ENCODE results near the gene COCH. TPM values are rescaled to one million over a fixed set of nuclear protein-coding genes. Genes with fewer than 3 reads are reported as not detected.

Gene COCH
- total RNA-seq (2021): 1.4 and 1.5 TPM in 2 replicates
- percentile 20 among the genes with signal in this experiment for Bru-seq, nascent RNA
- BruChase-seq, experiment 1, labeled RNA remaining after a 2-hour chase: percentile 14 among the genes with signal in this experiment
- percentile 18 among the genes with signal in this experiment for BruChase-seq, experiment 2, labeled RNA remaining after a 6-hour chase
- long read RNA-seq, partial matches to known transcripts: 0 of 15 reads
- long read RNA-seq, other reads (novel, unspliced or antisense): 11 of 15 reads

- Histone ChIP-seq H3F3A (ENCODE audit: insufficient read depth, low read depth) (no peaks in the 10 kb centered on the region), H3K27me3 (ENCODE audit: insufficient read depth, low read depth) (no peaks in the 10 kb centered on the region), H4K20me1 (ENCODE audit: insufficient read depth) (no peaks in the 10 kb centered on the region), H3K27ac (no peak within 1 kb of the TSS), H3K4me1 (replicated peaks; ENCODE audit: insufficient read depth) (no peaks in the 10 kb centered on the region), H3K79me2 (ENCODE audit: low read depth) (no peaks in the 10 kb centered on the region), H3K36me3 (ENCODE audit: low read depth) (no peaks in the 10 kb centered on the region), H3K4me3 (no peak within 1 kb of the TSS), H3K9me2 (ENCODE audit: insufficient read depth) (no peaks in the 10 kb centered on the region), H3K9me3 (ENCODE audit: insufficient read depth, low read depth) (no peaks in the 10 kb centered on the region), H3K4me2 (no peak within 1 kb of the TSS), H2AFZ (no peak within 1 kb of the TSS)
- ChIA-PET POLR2A (ENCODE audit: unreplicated experiment) (no interaction called here), CTCF (no interaction called here)
- BruUV-seq (replicated peaks): no TSS peak
- TF ChIP-seq, protein P1, sequence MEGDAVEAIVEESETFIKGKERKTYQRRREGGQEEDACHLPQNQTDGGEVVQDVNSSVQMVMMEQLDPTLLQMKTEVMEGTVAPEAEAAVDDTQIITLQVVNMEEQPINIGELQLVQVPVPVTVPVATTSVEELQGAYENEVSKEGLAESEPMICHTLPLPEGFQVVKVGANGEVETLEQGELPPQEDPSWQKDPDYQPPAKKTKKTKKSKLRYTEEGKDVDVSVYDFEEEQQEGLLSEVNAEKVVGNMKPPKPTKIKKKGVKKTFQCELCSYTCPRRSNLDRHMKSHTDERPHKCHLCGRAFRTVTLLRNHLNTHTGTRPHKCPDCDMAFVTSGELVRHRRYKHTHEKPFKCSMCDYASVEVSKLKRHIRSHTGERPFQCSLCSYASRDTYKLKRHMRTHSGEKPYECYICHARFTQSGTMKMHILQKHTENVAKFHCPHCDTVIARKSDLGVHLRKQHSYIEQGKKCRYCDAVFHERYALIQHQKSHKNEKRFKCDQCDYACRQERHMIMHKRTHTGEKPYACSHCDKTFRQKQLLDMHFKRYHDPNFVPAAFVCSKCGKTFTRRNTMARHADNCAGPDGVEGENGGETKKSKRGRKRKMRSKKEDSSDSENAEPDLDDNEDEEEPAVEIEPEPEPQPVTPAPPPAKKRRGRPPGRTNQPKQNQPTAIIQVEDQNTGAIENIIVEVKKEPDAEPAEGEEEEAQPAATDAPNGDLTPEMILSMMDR (conservative IDR thresholded peaks at IDR 0.05): no peak
- no peak for TF ChIP-seq EZH2 (IDR thresholded peaks at IDR 0.05; ENCODE audit: low read depth)
- DNase-seq: peak in 1 of 2 experiments; percentile 26
- intact Hi-C loops (cut with micrococcal nuclease; ENCODE audit: unreplicated experiment): no loop called here
These were observed at the start of gene COCH for GRCh38 chr14:30874120-30874998. Gene COCH (plus strand): TSS chr14:30874559. CDS start chr14:30874939, 380 bp downstream.

DNA sequence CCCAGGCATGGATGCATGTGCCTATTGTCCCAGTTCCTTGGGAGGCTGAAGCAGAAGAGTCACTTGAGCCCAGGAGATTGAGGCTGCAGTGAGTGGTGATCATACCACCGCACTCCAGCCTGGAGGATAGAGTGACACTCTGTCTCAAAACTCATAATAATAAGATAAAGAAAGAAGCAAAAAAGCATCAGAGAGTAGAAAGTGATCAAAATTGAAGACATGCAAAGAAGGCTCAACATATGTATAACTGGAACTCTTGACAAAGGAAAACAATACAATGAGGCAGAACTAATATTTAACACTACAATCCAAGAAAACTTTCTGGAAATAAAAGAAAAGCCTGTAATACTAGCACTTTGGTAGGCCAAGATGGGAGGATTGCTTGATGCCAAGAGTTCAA, 48.3 kb upstream of the COCH start:
- Histone ChIP-seq H3K9me3 (ENCODE audit: insufficient read depth, low read depth) (no peaks in the 10 kb centered on the region), H3K9me2 (ENCODE audit: insufficient read depth) (no peaks in the 10 kb centered on the region), H3K27ac (no peak overlapping the region), H3K27me3 (ENCODE audit: insufficient read depth, low read depth) (no peaks in the 10 kb centered on the region), H3K4me2 (no peak overlapping the region), H3F3A (ENCODE audit: insufficient read depth, low read depth) (no peaks in the 10 kb centered on the region), H2AFZ (no peak overlapping the region), H3K79me2 (ENCODE audit: low read depth) (no peaks in the 10 kb centered on the region), H4K20me1 (ENCODE audit: insufficient read depth) (no peaks in the 10 kb centered on the region), H3K36me3 (ENCODE audit: low read depth) (no peaks in the 10 kb centered on the region), H3K4me1 (replicated peaks; ENCODE audit: insufficient read depth) (no peaks in the 10 kb centered on the region), H3K4me3 (no peak overlapping the region)
- TF ChIP-seq, protein P1 (conservative IDR thresholded peaks at IDR 0.05): no peak
- no peak for TF ChIP-seq EZH2 (IDR thresholded peaks at IDR 0.05; ENCODE audit: low read depth)
- intact Hi-C loops (cut with micrococcal nuclease; ENCODE audit: unreplicated experiment): no loop called here
- ChIA-PET CTCF (no interaction called here), POLR2A (ENCODE audit: unreplicated experiment) (no interaction called here)
- no peak for DNase-seq
- BruUV-seq (replicated peaks): no TSS peak

DNA sequence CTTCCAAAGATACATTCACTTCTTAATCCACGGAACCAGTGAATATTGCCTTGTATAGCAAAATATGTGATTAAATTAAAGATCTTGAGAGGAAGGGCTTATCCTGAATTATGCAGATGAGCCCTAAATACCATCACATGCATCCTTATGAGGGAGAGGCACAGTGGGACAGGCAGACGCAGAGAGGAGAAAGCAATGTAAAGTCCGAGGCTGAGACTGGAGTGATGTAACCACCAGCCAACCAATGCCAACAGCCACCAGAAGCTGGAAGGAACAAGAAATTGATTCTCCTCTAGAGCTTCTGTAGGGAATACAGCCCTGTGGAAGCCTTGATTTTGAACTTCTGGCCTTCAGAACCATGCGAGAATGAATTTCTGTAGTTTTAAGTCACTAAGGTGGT, 44.5 kb upstream of the COCH start:
- intact Hi-C loops (cut with micrococcal nuclease; ENCODE audit: unreplicated experiment): no loop called here
- TF ChIP-seq, protein P1 (conservative IDR thresholded peaks at IDR 0.05): no peak
- no peak for TF ChIP-seq EZH2 (IDR thresholded peaks at IDR 0.05; ENCODE audit: low read depth)
- no peak for DNase-seq
- Histone ChIP-seq H3K27ac (no peak overlapping the region), H3K27me3 (ENCODE audit: insufficient read depth, low read depth) (no peaks in the 10 kb centered on the region), H4K20me1 (ENCODE audit: insufficient read depth) (no peaks in the 10 kb centered on the region), H3F3A (ENCODE audit: insufficient read depth, low read depth) (no peaks in the 10 kb centered on the region), H3K79me2 (ENCODE audit: low read depth) (no peaks in the 10 kb centered on the region), H3K4me3 (no peak overlapping the region), H3K4me1 (replicated peaks; ENCODE audit: insufficient read depth) (no peaks in the 10 kb centered on the region), H3K9me3 (ENCODE audit: insufficient read depth, low read depth) (no peaks in the 10 kb centered on the region), H3K36me3 (ENCODE audit: low read depth) (no peaks in the 10 kb centered on the region), H2AFZ (no peak overlapping the region), H3K4me2 (no peak overlapping the region), H3K9me2 (ENCODE audit: insufficient read depth) (no peaks in the 10 kb centered on the region)
- CTCF ChIA-PET: no interaction called here
- POLR2A ChIA-PET (ENCODE audit: unreplicated experiment): no interaction called here
- BruUV-seq (replicated peaks): no TSS peak
